GM18498 (cell line): ENCODE results near the gene STAG2.

Experiments used
- ATAC-seq: cut with Tn5 transposase; IDR thresholded peaks from one replicate; pipeline ENCODE4 v1.9.1; 2021; ENCODE audit warnings: mild to moderate bottlenecking, moderate library complexity; ENCODE audit not compliant: unreplicated experiment

The STAG2 gene

GRCh38 chrX:123973921-123974320, 12.4 kb downstream of the STAG2 start:
- ATAC-seq, result no peak

GRCh38 chrX:123975180-123975579, 13.7 kb downstream of the STAG2 start:
- no peak for ATAC-seq

GRCh38 chrX:123976706-123977316, 15.3 kb downstream of the STAG2 start:
- ATAC-seq, result no peak

GRCh38 chrX:123983240-123983639, 21.7 kb downstream of the STAG2 start:
- ATAC-seq, result no peak

- ATAC-seq, result no peak
Measured at GRCh38 chrX:123986377-123986776, 24.9 kb downstream of the STAG2 start.

- ATAC-seq, result no peak
Measured at GRCh38 chrX:123988423-123989111, 27.1 kb downstream of the STAG2 start.

- ATAC-seq, result no peak
Measured at GRCh38 chrX:123989235-123989634, 27.7 kb downstream of the STAG2 start.

- peak; percentile 66 for ATAC-seq
Measured at GRCh38 chrX:123990169-123990568, 28.7 kb downstream of the STAG2 start.

- peak; percentile 46 for ATAC-seq
Measured at GRCh38 chrX:123990602-123991001, 29.1 kb downstream of the STAG2 start.

GRCh38 chrX:123993326-123993725, 31.8 kb downstream of the STAG2 start:
- no peak for ATAC-seq

GRCh38 chrX:123993904-123994635, 32.6 kb downstream of the STAG2 start:
- no peak for ATAC-seq

- no peak for ATAC-seq
Measured at GRCh38 chrX:123994730-123995129, 33.2 kb downstream of the STAG2 start.

- ATAC-seq, result no peak
Measured at GRCh38 chrX:124001581-124001980, 40.1 kb downstream of the STAG2 start.

GRCh38 chrX:124005228-124005627, 43.7 kb downstream of the STAG2 start:
- no peak for ATAC-seq

- no peak for ATAC-seq
Measured at GRCh38 chrX:124010157-124010556, 48.7 kb downstream of the STAG2 start.

GRCh38 chrX:124010566-124010965, 49.1 kb downstream of the STAG2 start:
- no peak for ATAC-seq

GRCh38 chrX:124015721-124016120, 54.2 kb downstream of the STAG2 start:
- no peak for ATAC-seq

- ATAC-seq, result no peak
Measured at GRCh38 chrX:124016825-124017224, 55.3 kb downstream of the STAG2 start.

GRCh38 chrX:124018023-124018422, 56.5 kb downstream of the STAG2 start:
- no peak for ATAC-seq

- no peak for ATAC-seq
Measured at GRCh38 chrX:124023838-124024238, 62.3 kb downstream of the STAG2 start.

- no peak for ATAC-seq
Measured at GRCh38 chrX:124026529-124026928, 65.0 kb downstream of the STAG2 start.

GRCh38 chrX:124028182-124028581, 66.7 kb downstream of the STAG2 start:
- ATAC-seq, result no peak
